BJ (cell line): ENCODE results near the gene PRSS2. TPM values are rescaled to one million over a fixed set of nuclear protein-coding genes. Genes with fewer than 3 reads are reported as not detected.
"Not testable (repeated sequence)": the region's sequence is repeated elsewhere in the genome, so short reads cannot be mapped to it uniquely, and the experiment has no call there.

ENCODE experiments used
- CTCF ChIA-PET: fragments of 350-600 bp; formaldehyde crosslinking; extraction: SDS; loops from one replicate; lab custom pipeline; 2021; ENCODE audit warnings: antibody characterized with exemption, inconsistent platforms; lab: Yijun Ruan, JAX
- POLR2A ChIA-PET: fragments of 300-600 bp; sonication (Branson Sonifier 250); formaldehyde crosslinking; extraction: SDS; loops from one replicate; lab custom pipeline; 2021; ENCODE audit warnings: antibody characterized with exemption; lab: Charles Lee
- DNase-seq: peaks from one replicate; pipeline ENCODE4 v3.0.0-alpha.2; 2011; ENCODE audit warnings: low read depth
- H3K27me3 ChIP-seq: 2 replicates; pipeline ENCODE4 v1.6.0; 2011; ENCODE audit warnings: low read length; ENCODE audit not compliant: control insufficient read depth, insufficient read depth
- H3K36me3 ChIP-seq: 2 replicates; pipeline ENCODE4 v1.5.1; 2011; ENCODE audit warnings: low read length; ENCODE audit not compliant: control insufficient read depth, insufficient read depth
- H3K4me3 ChIP-seq: 2 replicates; pipeline ENCODE4 v1.5.1; 2011; ENCODE audit warnings: low read depth, mild to moderate bottlenecking, control low read depth, low read length
- CTCF ChIP-seq: IDR thresholded peaks from 2 replicates; pipeline ENCODE4 v1.5.1; 2011; ENCODE audit warnings: low read depth, mild to moderate bottlenecking, control low read depth, inconsistent platforms, low read length, moderate library complexity; ENCODE audit not compliant: insufficient read depth
- polyA plus RNA-seq: library from polyadenylated mRNA; depleted of rRNA; stranded (reverse); fragments of >200 nt; gene quantifications from 2 replicates; pipeline ENCODE4 v1.2.3, GENCODE V29; 2011

Gene PRSS2
- polyA plus RNA-seq, 1 experiment, result not detected

- no peaks in the 10 kb centered on the region for H3K36me3 ChIP-seq
- H3K4me3 ChIP-seq, result no peak overlapping the region
- DNase-seq, result peak; percentile 8
- ChIA-PET CTCF (interaction anchor here (1.2 to 2.4 kb wide), 5 partner anchors 144 to 293 kb away, joined by 4 to 14 read pairs (median 6); no protein-coding TSS in a partner anchor), POLR2A (no interaction called here)
- no peaks in the 10 kb centered on the region for H3K27me3 ChIP-seq
- no peak for TF ChIP-seq CTCF
Measured at GRCh38 chr7:142776206-142776844, 5.6 kb downstream of the PRSS2 start.

- DNase-seq, POLR2A ChIA-PET, H3K36me3 ChIP-seq, H3K27me3 ChIP-seq, H3K4me3 ChIP-seq: not testable (repeated sequence)
- CTCF ChIA-PET, result interaction anchor here (1.2 to 2.4 kb wide), 5 partner anchors 144 to 294 kb away, joined by 4 to 14 read pairs (median 6); no protein-coding TSS in a partner anchor
Measured at GRCh38 chr7:142776845-142777225, 6.1 kb downstream of the PRSS2 start.

- H3K27me3 ChIP-seq, result no peaks in the 10 kb centered on the region
- H3K36me3 ChIP-seq, result no peaks in the 10 kb centered on the region
- ChIA-PET CTCF (interaction anchor here (0.7 to 2.4 kb wide), 6 partner anchors 13 to 294 kb away, joined by 3 to 14 read pairs (median 5); no protein-coding TSS in a partner anchor), POLR2A (no interaction called here)
- no peak overlapping the region for H3K4me3 ChIP-seq
- DNase-seq, result no peak
- no peak for TF ChIP-seq CTCF
Measured at GRCh38 chr7:142777318-142777717, 6.5 kb downstream of the PRSS2 start.

GRCh38 chr7:142782922-142783900 lies 12.4 kb downstream of the PRSS2 start:
- CTCF ChIA-PET, result interaction anchor here (0.6 to 7.5 kb wide), 76 partner anchors 8 to 458 kb away, joined by 3 to 128 read pairs (median 4); partner anchors contain the start of gene PRSS2
- Histone ChIP-seq H3K27me3 (no peaks in the 10 kb centered on the region; the same call in none of the 2 replicates), H3K36me3 (no peaks in the 10 kb centered on the region), H3K4me3 (peak overlapping the region; percentile 42)
- peak; percentile 93 for TF ChIP-seq CTCF
- POLR2A ChIA-PET, result interaction anchor here (0.6 kb wide), 1 partner anchor 195 kb away, joined by 6 read pairs; no protein-coding TSS in a partner anchor
- peak; percentile 27 for DNase-seq

- ChIA-PET CTCF (interaction anchor here (1.2 to 7.5 kb wide), 14 partner anchors 9 to 427 kb away, joined by 3 to 128 read pairs (median 20); partner anchors contain the start of gene PRSS2), POLR2A (no interaction called here)
- Histone ChIP-seq H3K36me3 (no peaks in the 10 kb centered on the region), H3K4me3 (no peak overlapping the region), H3K27me3 (peaks cover 7% of the 10 kb centered on the region)
- TF ChIP-seq CTCF, result 0 out of 2 replicates have a peak, but pooled peaks have one; percentile 5
- DNase-seq, result no peak
Measured at GRCh38 chr7:142784096-142784495, 13.3 kb downstream of the PRSS2 start.
